Lower leg skin (tissue), 3 donors: ENCODE data around the gene PPP1R18.

ENCODE experiments used
- POLR2A ChIP-seq, 2 donors: fragments of 450-650 bp; IDR thresholded peaks; one replicate each; pipeline ENCODE4 v1.6.1; 2016 to 2017; ENCODE audit warnings: antibody characterized with exemption in 2 of 2, mild to moderate bottlenecking in 1 of 2, moderate library complexity in 1 of 2
- TF ChIP-seq, protein P1 (sequence below), 3 donors: fragments of 450-650 bp; IDR thresholded peaks; one replicate each; pipeline ENCODE4 v1.5.1; 2016; ENCODE audit warnings: antibody characterized with exemption in 3 of 3, mild to moderate bottlenecking in 3 of 3, moderate library complexity in 2 of 3

DNA sequence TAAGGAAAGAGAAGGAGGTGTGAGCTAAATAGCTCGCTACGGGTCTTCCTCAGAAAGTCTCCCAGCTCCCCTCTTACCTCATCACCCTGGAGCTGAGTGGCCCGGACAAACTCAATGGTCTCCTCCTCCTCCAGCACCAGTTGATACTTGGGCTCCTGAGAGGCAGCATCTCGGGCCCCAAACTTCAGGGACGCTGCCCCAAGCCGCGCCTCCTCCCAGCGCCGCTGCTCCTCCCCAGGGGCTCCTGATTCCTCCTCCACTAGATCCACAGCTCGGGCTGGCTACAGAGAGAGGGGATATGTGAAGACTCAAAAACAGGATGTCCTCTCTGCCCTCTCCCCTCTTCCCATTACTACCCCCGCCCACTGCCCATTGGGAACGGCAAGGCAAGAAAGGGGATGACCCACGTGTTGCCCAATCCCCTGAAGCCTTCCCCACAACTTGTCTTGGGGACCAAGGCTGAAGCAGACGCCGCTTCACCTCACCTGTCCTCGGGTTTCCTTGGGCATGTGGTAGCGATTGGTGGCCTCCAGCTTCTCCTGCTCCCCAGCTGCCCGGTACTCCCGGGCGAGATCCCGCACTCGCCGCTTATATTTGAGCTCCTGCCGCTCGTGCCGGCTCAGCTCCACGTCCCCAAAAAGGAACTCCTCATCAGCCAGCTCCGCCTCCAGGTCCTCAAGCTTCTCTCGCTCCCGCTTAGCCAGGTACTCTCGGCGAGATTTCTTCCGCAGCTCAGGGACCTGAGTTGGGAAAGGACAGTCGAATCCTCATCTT lies 21.3 kb downstream of the PPP1R18 start:
- TF ChIP-seq, protein P1, sequence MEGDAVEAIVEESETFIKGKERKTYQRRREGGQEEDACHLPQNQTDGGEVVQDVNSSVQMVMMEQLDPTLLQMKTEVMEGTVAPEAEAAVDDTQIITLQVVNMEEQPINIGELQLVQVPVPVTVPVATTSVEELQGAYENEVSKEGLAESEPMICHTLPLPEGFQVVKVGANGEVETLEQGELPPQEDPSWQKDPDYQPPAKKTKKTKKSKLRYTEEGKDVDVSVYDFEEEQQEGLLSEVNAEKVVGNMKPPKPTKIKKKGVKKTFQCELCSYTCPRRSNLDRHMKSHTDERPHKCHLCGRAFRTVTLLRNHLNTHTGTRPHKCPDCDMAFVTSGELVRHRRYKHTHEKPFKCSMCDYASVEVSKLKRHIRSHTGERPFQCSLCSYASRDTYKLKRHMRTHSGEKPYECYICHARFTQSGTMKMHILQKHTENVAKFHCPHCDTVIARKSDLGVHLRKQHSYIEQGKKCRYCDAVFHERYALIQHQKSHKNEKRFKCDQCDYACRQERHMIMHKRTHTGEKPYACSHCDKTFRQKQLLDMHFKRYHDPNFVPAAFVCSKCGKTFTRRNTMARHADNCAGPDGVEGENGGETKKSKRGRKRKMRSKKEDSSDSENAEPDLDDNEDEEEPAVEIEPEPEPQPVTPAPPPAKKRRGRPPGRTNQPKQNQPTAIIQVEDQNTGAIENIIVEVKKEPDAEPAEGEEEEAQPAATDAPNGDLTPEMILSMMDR (IDR thresholded peaks at IDR 0.05) = no peak
- no peak for TF ChIP-seq POLR2A (IDR thresholded peaks at IDR 0.05)
